HUES48 (cell line): Measurements from ENCODE around the gene GK.
"Not testable (repeated sequence)": the region's sequence is repeated elsewhere in the genome, so short reads cannot be mapped to it uniquely, and the experiment has no call there.

Source experiments
- H3K27ac ChIP-seq: one replicate; pipeline ENCODE4 v1.7.0; 2013; ENCODE audit warnings: low read depth, low read length, inconsistent platforms
- H3K27me3 ChIP-seq: 2 replicates; pipeline ENCODE4 v1.6.1; 2013; ENCODE audit warnings: mild to moderate bottlenecking, low read length; ENCODE audit not compliant: control insufficient read depth, insufficient read depth
- H3K36me3 ChIP-seq: 2 replicates; pipeline ENCODE4 v1.6.1; 2013; ENCODE audit warnings: low read length; ENCODE audit not compliant: control insufficient read depth, insufficient read depth
- H3K4me1 ChIP-seq: 2 replicates; pipeline ENCODE4 v1.6.1; 2013; ENCODE audit warnings: mild to moderate bottlenecking, low read length; ENCODE audit not compliant: control insufficient read depth, insufficient read depth
- H3K4me3 ChIP-seq: 2 replicates; pipeline ENCODE4 v1.5.1; 2013; ENCODE audit warnings: mild to moderate bottlenecking, low read depth, low read length
- H3K9ac ChIP-seq: 2 replicates; pipeline ENCODE4 v1.6.1; 2013; ENCODE audit warnings: mild to moderate bottlenecking, low read depth, low read length, moderate library complexity
- H3K9me3 ChIP-seq: 2 replicates; pipeline ENCODE4 v1.6.1; 2013; ENCODE audit warnings: low read length; ENCODE audit not compliant: control insufficient read depth, insufficient read depth

GK gene

GRCh38 chrX:30627818-30628652, 25.2 kb upstream of the GK start:
- no peak overlapping the region for H3K27ac ChIP-seq

DNA sequence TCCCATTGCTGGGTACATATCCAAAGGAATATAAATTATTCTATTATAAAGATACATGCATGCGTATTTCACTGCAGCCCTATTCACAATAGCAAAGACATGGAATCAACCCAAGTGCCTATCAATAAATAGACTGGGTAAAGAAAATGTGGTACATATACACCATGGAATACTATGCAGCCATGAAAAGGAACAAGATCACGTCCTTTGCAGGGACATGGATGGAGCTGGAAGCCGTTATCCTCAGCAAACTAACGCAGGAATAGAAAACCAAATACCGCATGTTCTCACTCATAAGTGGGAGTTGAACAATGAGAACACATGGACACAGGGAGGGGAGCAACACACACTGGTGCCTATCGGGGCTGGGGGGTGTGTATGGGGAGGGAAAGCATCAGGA, 19.2 kb upstream of the GK start:
- H3K36me3 ChIP-seq, H3K4me3 ChIP-seq, H3K9me3 ChIP-seq, H3K9ac ChIP-seq, H3K4me1 ChIP-seq, H3K27ac ChIP-seq, H3K27me3 ChIP-seq: not testable (repeated sequence)

More at GRCh38 chrX:30627818-30628652, 25.2 kb upstream of the GK start:
- Histone ChIP-seq H3K9ac (no peak overlapping the region), H3K27me3 (no peaks in the 10 kb centered on the region), H3K36me3 (no peaks in the 10 kb centered on the region), H3K4me1 (no peaks in the 10 kb centered on the region), H3K9me3 (no peaks in the 10 kb centered on the region), H3K4me3 (no peak overlapping the region)

GRCh38 chrX:30635630-30636029, 17.6 kb upstream of the GK start:
- Histone ChIP-seq H3K36me3 (no peaks in the 10 kb centered on the region), H3K9ac (no peak overlapping the region), H3K4me3 (no peak overlapping the region), H3K27me3 (no peaks in the 10 kb centered on the region), H3K4me1 (no peaks in the 10 kb centered on the region), H3K27ac (no peak overlapping the region), H3K9me3 (peaks cover 10% of the 10 kb centered on the region)

DNA sequence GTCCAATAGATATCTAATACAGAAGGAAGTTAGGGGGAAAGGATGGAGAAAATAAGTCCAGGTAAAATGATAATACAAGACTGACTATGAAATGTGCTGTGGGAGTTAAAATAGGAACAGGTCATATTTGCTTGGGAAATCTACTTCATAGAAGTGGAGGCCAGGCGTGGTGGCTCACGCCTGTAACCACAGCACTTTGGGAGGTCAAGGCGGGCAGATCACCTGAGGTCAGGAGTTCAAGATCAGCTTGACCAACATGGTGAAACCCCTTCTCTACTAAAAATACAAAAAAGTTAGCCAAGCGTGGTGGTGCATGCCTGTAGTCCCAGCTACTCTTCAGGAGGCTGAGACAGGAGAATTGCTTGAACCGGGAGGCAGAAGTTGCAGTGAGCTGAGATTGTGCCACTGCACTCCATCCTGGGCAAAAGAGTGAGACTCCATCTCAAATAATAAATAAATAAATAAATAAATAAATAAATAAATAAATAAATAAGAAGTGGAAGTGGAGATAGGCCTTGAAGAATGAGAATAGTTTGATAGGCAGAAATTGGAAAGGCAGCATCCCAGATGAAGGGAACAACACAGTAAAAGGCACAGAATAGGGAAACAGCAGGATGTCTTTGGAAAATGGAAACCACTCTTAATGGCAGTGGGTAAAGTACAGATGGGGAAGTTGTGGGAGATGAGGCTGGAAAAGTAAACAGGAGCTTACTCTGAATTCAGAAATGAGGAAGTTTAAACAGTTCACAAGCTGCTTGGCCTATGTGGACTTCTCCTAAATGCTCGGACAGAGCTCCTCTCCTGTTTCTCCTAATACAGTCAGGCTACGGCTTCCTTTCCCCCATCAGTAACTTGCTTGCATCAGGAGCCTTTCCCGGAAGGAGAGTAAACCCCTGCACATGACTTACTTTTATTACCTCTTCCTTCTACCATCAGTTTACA, 15.1 kb upstream of the GK start:
- no peaks in the 10 kb centered on the region for H3K36me3 ChIP-seq
- H3K27ac ChIP-seq: no peak overlapping the region
- no peaks in the 10 kb centered on the region for H3K27me3 ChIP-seq
- no peak overlapping the region for H3K9ac ChIP-seq
- H3K4me1 ChIP-seq: no peaks in the 10 kb centered on the region
- peaks cover 10% of the 10 kb centered on the region for H3K9me3 ChIP-seq
- no peak overlapping the region for H3K4me3 ChIP-seq

GRCh38 chrX:30639702-30640101, 13.5 kb upstream of the GK start:
- not testable (repeated sequence) for H3K27ac ChIP-seq, H3K9ac ChIP-seq, H3K27me3 ChIP-seq, H3K4me3 ChIP-seq, H3K36me3 ChIP-seq, H3K4me1 ChIP-seq
- peaks cover 10% of the 10 kb centered on the region for H3K9me3 ChIP-seq

- Histone ChIP-seq H3K27me3 (no peaks in the 10 kb centered on the region), H3K27ac (no peak overlapping the region), H3K9ac (no peak overlapping the region), H3K4me1 (no peaks in the 10 kb centered on the region), H3K4me3 (no peak overlapping the region), H3K9me3 (peaks cover 10% of the 10 kb centered on the region), H3K36me3 (no peaks in the 10 kb centered on the region)
These were observed 10.6 kb upstream of the GK start for GRCh38 chrX:30642642-30643041.

GRCh38 chrX:30643313-30643821, 9.9 kb upstream of the GK start:
- peaks cover 10% of the 10 kb centered on the region for H3K9me3 ChIP-seq
- no peaks in the 10 kb centered on the region for H3K4me1 ChIP-seq
- no peaks in the 10 kb centered on the region for H3K36me3 ChIP-seq
- H3K27me3 ChIP-seq: no peaks in the 10 kb centered on the region
- H3K27ac ChIP-seq: no peak overlapping the region
- H3K9ac ChIP-seq: no peak overlapping the region
- H3K4me3 ChIP-seq: no peak overlapping the region

GRCh38 chrX:30649859-30650258, 3.4 kb upstream of the GK start:
- H3K9ac ChIP-seq: no peak overlapping the region
- H3K9me3 ChIP-seq: no peaks in the 10 kb centered on the region
- H3K36me3 ChIP-seq: no peaks in the 10 kb centered on the region
- no peak overlapping the region for H3K27ac ChIP-seq
- H3K4me3 ChIP-seq: no peak overlapping the region
- peaks cover 12% of the 10 kb centered on the region for H3K4me1 ChIP-seq
- no peaks in the 10 kb centered on the region for H3K27me3 ChIP-seq

DNA sequence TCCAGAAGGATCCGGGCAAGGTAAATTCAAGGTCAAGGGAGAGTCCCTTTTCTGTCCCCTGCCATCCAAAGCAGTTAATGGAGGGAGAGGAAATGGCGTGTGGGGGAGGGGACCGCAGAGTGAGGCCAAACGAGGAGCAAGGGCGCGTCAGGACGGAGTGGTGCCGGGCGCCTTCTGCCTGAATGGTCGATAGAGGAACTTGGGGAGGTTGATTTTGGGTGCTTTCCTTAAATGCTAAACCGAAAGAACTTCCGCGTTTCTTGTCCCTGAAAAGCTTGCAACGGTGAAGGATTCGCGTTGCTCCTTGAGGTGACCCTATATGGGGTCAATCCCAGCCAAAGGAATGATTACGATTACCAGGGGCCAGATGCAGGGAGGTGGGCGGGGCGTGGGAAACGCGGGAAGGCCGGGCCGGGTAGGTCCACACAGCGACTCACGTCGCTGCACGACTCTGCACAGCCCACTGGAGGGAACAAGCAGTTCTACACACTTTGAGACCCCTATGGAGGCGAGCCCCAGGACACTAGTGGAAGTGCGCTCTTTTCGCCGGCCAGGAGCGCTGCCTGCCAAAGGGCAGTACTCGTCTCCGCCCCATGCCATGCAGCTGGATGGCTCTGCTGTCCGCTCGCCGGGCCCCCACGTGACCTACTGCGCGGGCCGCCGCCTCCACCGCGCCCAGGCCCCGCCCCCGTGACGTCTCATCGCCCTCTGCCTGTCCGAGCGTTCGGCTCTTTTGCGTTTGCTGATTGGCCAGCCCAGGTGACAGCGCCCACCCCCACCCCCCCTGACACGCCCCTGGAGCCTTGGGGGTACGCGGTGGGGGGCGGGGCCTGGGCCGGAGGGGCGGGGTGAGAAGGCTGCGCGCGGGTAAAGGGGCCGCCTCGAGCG, 452 bp upstream of the GK start:
- H3K9ac ChIP-seq: peak overlapping the region; percentile 78
- H3K4me3 ChIP-seq: peak overlapping the region; percentile 76
- H3K27me3 ChIP-seq: no peaks in the 10 kb centered on the region
- peaks cover 12% of the 10 kb centered on the region for H3K4me1 ChIP-seq
- H3K27ac ChIP-seq: peak overlapping the region; percentile 86
- H3K9me3 ChIP-seq: no peaks in the 10 kb centered on the region
- no peaks in the 10 kb centered on the region for H3K36me3 ChIP-seq

DNA sequence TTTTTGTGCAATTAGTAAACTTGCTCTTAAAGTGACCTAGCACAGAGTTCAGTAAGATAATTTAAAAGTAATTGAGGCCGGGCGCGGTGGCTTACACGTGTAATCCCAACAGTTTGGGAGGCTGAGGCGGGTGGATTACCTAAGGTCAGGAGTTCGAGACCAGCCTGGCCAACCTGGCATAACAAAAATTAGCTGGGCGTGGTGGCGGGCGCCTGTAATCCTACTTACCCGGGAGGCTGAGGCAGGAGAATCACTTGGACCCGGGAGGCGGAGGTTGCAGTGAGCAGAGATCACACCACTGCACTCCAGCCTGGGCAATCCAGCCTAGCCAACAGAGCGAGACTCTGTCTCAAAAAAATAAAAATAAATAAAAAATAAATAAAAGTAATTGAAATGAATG, 1.2 kb downstream of the GK start:
- H3K27me3 ChIP-seq, H3K9ac ChIP-seq, H3K36me3 ChIP-seq, H3K27ac ChIP-seq, H3K9me3 ChIP-seq: not testable (repeated sequence)
- peaks cover 12% of the 10 kb centered on the region for H3K4me1 ChIP-seq
- H3K4me3 ChIP-seq: peak overlapping the region; percentile 76; the same call in 1 of the 2 replicates
